ENCODE measurements around the gene MYO3A.

DNA sequence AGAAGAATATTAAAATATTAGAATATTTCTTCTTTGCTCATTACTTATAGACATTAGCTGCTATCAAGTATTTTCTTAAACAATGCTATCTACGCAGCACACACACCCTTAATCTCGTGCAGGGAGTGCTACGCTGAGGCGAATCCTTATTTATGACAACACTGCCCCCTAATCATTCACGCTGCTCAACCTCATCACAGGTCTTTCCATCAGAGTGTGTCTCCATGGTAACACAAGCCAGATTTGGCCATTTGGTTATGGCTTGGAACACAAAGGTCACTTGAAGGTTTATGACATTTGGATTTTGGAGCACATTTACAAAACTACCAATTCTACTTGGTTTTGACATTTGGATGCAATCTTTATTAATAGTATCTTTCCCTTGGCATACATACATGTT is 45.4 kb upstream of the MYO3A start:
- no peak for TF ChIP-seq CTCF (optimal IDR thresholded peaks at IDR 0.05 in 1 of 3, IDR thresholded peaks at IDR 0.05 in 1 of 3, conservative IDR thresholded peaks at IDR 0.05 in 1 of 3; ENCODE audit: extremely low read depth in 1 of 3, insufficient read depth in 2 of 3, low read length in 3 of 3)
- TF ChIP-seq EZH2 (IDR thresholded peaks at IDR 0.05; ENCODE audit: low read length) = no peak
